C4-2B (cell line): Measurements from ENCODE around the gene PDZD2.

Source experiments
- CTCF ChIP-seq: fragments of 450-650 bp; conservative IDR thresholded peaks from 2 replicates; pipeline ENCODE4 v1.5.1; 2017; ENCODE audit warnings: mild to moderate bottlenecking
- ZFX ChIP-seq: fragments of 450-650 bp; IDR thresholded peaks from 2 replicates; pipeline ENCODE4 v1.6.1; 2017

- TF ChIP-seq CTCF: no peak
- TF ChIP-seq ZFX: no peak
Observed at GRCh38 chr5:31934156-31934555, 295.2 kb downstream of the PDZD2 start.
